HG03159 (cell line): ENCODE data around the gene RSAD1.
"Not testable (repeated sequence)": the region's sequence is repeated elsewhere in the genome, so short reads cannot be mapped to it uniquely, and the experiment has no call there.

Experiments used
- ATAC-seq: cut with Tn5 transposase; IDR thresholded peaks from one replicate; pipeline ENCODE4 v1.9.1; 2021; ENCODE audit warnings: mild to moderate bottlenecking, moderate library complexity; ENCODE audit not compliant: unreplicated experiment

The RSAD1 gene

DNA sequence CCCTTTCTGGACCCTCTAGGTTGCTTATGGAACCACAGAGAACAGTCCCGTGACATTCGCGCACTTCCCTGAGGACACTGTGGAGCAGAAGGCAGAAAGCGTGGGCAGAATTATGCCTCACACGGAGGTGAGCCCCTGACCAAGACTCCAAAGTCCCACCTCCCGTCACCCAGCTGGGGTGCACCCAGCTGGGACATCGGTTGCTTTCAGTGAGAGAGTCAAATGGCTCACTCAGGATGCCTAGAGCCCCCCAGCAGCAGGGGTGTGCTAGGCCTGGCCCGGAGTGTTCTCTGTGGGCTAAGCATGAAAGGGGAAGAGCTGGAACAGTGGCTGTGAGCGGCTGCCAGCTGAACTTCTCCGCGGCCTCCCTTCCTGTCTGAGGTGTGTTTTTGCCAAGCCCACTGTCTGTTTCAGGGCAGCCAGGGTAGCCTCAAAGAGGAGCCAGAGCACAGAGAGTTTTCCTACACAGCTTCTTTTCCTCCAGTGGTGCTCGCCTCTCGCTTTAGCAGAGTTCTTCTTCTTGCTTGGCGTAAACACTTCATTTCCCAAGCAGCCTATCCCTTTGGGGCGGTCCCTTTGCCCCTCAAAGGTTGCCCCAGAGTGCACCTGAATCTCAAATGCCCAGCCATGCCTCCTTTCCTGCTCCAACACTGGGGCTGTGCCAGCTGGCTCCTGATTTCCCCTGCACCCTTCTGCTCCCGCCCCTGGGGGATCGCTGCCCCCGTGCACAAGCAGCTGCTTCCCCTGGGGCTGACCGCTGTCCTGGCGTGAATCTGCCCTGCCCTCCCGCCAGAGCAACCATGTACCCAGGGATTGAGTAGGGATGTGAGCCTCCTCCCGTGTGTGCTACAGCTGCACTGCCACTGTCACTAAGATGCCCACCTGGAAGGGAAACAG is 7.4 kb upstream of the RSAD1 start:
- ATAC-seq: no peak

DNA sequence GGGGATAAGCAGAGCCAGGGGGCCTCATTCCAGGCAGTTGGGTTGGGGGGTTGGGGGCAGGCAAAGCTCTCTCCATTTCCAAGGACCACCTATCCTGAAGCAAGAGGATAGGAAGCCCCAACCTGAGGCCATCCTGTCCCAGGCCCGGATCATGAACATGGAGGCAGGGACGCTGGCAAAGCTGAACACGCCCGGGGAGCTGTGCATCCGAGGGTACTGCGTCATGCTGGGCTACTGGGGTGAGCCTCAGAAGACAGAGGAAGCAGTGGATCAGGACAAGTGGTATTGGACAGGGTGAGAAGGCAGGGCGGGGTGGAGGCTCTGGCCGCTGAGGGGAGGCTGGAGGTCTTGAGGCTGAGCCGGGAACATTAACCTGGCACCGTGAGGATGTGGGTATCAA is 6.4 kb upstream of the RSAD1 start:
- no peak for ATAC-seq

DNA sequence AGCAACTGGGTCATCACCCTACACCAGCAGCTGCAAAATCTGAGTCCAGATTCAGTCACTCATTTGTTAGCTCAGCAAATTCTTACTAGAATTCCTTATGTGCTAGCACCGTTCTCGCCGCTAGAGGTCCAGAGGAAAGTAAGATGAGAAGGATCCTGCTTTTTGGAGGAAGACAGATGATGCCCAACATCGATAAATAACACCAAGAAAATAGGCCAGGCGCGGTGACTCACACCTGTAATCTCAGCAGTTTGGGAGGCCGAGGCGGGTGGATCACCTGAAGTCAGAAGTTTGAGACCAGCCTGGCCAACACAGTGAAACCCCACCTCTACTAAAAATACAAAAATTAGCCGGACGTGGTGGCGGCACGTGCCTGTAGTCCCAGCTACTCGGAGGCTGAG is 5.9 kb upstream of the RSAD1 start:
- not testable (repeated sequence) for ATAC-seq

DNA sequence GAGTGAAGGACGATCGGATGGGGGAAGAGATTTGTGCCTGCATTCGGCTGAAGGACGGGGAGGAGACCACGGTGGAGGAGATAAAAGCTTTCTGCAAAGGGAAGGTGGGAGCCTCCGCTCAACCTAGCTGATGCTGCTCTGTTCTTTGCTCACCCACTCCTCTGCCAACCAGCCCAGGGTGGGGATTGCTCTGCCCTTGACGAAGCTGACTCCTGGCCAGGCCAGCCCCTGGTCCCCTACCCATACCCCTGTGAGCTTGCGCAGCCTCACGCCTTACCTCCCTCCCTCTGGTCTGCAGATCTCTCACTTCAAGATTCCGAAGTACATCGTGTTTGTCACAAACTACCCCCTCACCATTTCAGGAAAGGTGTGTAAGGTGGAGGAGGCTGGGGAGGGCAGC is 4.8 kb upstream of the RSAD1 start:
- ATAC-seq: no peak

DNA sequence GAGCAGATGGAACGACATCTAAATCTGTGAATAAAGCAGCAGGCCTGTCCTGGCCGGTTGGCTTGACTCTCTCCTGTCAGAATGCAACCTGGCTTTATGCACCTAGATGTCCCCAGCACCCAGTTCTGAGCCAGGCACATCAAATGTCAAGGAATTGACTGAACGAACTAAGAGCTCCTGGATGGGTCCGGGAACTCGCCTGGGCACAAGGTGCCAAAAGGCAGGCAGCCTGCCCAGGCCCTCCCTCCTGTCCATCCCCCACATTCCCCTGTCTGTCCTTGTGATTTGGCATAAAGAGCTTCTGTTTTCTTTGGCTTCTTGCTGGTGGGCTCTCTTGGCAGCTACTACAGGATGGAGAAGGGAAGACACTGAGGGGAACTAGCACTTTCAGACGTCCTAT is 4.1 kb upstream of the RSAD1 start:
- ATAC-seq: no peak

DNA sequence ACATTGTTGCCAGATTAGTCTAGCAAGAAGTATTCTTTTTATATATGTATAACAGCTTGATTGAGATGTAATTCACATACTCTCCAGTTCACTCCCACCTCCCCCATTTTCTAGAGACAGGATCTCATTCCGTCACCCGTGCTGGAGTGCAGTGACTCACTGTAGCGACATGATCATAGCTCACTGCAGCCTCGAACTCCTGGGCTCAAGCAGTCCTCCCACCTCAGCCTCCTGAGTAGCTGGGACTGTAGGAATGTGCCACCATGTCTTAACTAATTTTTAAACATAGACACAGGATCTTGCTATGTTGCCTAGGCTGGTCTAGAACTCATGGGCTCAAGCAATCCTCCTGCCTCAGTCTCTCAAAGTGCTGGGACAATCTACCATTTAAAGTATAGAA is 3.3 kb upstream of the RSAD1 start:
- ATAC-seq: no peak

DNA sequence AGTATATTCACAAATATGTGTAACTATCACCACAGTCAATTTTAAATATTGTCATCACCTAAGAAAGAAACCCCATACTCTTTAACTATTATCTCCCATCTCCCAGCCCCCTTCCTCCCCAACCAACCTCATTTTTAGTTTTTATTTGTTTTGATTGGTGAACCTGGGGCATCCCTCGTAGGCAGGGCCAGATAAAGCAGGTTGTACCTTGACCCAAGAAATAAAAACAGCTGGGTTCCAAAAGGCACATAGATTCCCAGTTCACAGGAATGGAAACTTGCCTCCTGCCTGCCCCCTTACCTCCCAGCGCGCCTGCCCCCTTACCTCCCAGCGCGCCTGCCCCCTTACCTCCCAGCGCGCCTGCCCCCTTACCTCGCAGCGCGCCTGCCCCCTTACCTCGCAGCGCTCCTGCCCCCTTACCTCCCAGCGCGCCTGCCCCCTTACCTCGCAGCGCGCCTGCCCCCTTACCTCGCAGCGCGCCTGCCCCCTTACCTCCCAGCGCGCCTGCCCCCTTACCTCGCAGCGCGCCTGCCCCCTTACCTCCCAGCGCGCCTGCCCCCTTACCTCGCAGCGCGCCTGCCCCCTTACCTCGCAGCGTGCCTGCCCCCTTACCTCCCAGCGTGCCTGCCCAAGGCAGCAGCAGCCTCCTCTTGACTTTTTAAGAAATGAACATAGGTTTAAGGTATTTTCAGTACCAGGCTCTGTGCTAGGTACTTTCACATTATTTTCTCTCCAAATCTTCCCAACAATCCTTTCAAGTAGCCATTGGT is 2.7 kb upstream of the RSAD1 start:
- not testable (repeated sequence) for ATAC-seq

DNA sequence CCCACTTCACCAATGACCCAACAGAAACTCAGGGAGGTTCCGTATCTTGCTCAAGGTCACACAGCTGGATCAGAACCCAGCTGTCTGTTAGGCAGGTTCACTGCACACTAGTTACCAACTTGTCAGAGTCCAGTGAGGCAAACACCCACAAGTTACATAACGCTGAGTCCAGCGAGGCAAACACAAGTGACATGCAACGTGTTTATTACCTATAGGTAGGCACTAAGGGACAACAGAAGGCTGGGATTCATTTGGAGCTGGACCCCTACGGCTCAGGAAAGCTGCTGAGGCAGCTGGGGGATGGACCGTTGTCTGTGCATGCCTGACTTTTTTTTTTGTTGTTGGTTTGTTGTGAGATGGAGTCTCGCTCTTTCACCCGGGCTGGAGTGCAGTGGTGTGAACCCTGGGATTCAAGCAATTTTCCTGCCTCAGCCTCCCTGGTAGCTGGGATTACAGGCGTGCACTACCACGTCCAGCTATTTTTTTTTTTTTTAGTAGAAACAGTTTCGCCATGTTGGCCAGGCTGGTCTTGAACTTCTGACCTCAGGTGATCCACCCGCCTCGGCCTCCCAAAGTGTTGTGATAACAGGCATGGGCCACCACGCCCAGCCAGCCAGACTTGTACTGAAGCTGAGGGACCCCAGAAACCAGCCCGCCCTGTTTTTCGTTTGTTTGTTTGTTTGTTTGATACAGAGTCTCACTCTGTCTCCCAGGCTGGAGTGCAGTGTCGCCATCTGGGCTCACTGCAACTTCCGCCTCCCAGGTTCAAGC is 1.9 kb upstream of the RSAD1 start:
- no peak for ATAC-seq

DNA sequence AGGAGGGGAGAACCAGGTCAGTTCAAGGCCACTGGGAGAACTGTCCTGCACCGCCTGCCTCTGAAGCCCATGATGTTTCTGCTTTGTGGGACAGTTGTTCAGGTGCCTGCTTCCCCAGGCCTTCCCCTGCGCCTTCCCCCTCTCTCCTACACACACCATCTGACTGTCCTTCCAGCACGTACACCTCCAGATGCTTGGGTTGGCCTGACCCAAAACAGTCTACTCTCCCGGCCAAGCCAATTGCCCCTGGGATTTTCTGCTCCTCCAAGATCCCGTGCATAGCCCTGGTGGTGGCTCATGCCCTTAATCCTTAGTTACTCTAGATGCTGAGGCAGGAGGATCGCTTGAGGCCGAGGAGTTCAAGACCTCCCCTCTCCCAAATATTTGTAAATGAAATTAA is 684 bp upstream of the RSAD1 start:
- no peak for ATAC-seq

DNA sequence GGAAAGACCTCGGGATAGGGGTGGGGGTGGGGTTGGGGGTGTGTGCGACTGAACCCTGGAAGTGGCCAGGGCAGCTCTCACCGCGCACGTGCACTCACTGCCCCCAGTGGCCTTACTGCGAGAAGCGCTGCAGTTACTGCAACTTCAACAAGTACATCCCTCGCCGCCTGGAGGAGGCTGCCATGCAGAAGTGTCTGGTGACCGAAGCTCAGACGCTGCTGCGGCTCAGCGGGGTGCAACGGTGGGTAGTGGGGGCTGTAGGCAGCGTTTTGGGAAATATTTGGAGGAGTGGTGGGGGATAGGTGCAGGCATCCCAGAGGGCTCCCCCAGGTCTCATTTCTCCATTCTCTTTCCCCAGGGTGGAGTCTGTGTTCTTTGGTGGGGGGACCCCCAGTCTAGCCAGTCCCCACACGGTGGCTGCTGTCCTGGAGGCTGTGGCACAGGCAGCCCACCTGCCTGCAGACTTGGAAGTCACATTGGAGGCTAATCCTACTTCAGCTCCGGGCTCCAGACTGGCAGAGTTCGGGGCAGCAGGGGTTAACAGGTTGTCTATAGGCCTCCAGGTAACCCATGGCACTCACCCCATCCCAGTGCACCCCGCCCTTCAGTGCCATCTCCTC is 972 bp downstream of the RSAD1 start:
- ATAC-seq: no peak

DNA sequence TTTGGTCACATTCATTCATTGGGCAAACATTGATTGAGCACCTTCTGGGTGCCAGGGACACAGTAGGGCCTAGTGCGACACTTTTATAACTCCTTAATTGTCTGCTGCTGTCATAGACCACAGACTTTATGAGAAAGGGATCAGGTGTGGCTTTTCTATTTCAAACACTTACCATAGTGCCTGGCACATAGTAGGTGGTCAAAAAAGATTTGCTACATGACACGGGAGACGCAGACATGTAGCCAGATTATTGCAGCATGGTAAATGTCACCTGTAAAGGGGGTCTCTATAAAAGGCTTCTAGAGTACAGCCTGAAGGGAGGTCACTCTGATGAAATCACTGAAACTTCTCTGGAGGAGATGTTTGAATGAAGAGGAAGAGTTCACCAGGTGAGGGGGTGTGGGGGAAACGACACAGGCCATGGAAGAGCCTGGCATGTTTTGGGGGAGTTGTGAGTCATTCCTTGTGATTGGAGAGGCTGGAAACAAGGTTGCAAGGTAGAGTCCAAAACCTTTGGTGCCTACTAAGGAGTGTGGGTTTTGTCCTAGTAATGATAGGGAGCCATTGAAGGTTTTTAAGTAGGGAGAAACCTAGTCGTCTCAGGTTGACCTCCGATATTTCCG is 1.6 kb downstream of the RSAD1 start:
- ATAC-seq: no peak

DNA sequence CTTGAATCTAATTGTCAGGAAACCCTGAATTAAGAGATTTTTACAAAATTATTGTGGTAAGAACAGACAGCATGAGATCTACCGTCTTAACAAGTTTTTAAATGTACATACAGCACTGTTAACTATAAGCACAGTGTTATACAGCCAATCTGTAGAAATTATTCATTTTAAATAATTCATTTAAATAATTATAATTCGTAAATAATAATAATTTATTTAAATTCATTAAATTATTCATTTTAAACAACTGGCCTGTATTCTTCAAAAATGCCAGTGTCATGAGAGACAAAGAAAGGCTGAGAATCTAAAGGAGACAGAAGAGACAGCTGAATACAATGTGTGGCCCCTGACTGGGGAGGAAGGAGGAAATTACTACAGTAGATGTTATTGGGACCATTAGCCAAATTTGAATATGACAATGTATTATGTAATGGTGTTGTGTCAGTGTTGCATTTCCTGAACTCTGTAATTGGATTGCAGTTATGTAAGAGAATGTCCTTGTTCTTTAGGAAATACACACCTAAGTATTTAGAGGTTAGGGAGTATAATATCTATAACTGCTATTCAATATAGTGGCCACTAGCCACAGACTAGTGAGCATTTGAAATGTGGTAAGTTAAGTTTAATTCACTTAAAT is 2.3 kb downstream of the RSAD1 start:
- no peak for ATAC-seq

DNA sequence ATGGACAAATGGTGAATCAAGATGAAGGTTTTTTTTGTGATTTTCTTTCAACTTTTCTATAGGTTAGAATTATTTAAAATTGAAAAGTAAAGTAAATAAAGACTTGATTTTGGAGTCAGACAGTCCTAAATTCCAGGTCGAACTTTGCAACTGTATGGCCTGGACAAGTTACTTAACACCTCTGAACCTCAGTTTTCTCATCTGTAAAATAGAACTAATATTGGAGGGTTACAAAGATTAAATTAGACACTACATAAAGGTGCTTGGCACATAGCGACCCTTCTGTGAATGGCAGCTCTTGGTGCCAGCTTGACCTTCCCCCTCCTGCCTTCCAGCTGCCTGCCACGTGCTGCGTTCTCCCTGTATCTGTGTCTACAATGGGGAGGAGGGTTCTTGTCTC is 3.0 kb downstream of the RSAD1 start:
- no peak for ATAC-seq

DNA sequence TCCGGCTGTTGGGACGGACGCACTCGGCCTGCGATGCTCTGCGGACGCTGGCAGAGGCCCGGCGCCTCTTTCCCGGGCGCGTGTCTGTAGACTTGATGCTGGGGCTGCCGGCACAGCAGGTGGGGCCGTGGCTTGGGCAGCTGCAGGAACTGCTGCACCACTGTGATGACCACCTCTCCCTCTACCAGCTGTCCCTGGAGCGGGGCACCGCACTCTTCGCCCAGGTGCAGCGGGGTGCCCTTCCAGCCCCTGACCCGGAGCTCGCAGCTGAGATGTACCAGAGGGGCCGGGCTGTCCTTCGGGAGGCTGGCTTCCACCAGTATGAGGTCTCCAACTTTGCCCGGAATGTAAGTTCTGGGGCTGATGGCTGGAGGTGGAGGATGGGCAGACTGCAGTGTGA is 3.5 kb downstream of the RSAD1 start:
- no peak for ATAC-seq

DNA sequence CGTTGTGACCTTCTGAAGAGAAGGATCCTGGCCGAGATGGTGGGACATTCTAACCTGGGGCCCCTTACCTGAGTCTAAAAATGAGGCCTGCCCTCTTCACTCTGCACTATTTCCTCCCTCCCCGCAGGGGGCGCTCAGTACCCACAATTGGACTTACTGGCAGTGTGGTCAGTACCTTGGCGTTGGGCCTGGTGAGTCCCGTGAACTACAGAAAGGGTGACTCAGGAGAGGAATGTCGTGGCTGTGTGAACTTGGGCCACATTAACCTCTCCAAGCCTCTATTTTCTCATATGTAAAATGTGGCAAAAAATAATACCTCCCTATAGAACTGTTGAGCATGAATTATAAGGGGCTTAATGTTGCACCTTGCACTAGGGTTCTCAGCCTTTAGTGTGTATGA is 3.9 kb downstream of the RSAD1 start:
- no peak for ATAC-seq

DNA sequence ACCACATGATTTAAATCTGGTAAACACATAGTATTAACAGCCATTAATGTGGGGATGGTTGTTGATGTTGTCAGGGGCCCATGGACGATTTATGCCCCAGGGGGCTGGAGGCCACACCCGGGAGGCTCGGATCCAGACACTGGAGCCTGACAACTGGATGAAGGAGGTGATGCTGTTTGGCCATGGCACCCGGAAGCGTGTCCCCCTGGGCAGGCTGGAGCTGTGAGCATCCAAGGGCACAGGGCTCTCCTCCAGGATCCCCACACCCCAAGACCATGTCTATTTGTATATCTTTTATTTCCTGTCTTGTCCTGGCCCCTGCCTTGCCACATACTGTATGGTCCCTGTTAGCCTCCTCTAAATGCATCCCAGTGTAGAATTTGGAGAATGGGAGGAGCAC is 4.6 kb downstream of the RSAD1 start:
- ATAC-seq: no peak

DNA sequence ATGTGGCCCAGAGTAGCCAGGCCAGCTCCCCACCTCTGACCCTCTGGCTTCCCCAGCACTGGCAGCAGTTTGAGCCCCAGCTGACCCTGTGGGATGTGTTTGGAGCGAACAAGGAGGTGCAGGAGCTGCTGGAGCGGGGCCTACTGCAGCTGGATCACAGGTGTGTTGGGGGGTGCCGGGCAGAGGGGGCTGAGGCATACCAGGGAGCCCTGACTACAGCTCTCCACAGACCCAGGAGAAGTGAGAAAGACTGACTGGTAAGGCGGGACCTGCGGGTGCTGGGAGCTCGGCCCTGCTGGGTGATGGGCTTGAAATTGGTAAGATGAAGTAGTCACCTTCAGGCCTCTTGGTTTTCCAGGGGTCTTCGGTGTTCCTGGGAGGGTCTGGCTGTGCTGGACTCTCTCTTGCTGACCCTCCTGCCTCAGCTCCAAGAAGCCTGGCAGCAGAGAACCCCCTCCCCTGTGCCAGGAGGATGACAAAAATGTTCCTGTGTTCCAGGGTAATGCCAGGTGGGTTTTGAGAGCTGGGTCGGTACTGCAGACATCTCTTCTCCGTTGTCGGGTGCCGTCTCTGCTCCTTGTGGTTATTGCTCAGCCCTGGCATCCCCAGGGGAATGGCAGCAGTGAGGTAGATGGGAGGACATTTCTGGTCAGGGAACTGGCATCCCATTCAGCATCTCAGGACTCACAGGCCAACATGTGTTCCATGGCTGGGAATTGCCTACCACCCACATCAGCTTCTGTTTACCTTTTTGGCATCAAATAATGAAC is 5.9 kb downstream of the RSAD1 start:
- ATAC-seq: no peak

DNA sequence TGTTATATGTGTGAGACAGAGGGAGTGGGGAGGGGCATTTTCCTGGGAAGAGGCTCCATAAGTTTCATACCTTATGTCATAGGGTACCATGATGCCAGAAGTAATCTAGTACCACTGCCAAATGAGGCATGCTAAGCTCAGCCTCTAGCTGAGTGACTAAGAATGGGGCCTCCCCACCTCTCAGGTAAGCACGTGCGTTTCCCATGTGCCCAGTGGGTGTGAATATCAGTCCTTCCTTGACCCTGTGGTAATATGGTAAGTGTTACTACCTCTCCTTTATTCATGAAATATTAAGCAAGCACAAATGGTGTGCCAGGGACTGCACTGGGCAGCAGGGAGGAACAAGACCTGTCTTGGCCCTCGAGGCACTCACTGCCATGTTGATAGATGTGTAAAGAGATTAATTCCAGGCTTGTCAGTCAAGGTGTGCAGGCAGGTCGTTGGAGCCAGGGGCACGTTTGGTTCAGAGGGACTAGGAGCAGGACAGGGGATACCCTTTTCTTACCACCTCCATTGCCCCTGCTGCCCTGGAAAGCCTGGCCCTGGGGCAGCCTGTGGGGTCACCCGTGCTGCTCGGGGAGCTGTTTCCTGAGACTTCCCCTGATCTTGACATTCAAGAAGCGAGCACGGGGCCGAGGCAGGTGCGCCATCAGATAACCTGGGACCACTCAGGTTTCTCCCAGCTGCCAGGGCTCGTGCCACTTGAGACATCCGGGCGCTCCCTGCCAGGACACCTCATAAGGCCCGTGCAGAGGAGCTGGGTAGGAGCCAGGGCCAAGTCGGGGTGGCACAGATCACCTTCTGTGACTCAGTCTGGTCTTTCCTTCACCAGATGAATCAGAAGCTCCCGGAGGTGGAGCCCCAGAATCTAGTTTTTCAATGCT is 8.8 kb downstream of the RSAD1 start:
- no peak for ATAC-seq
